GM18520 (cell line): ENCODE data around the gene BANP.
"Not testable (repeated sequence)": the region's sequence is repeated elsewhere in the genome, so short reads cannot be mapped to it uniquely, and the experiment has no call there.

ENCODE experiments used
- ATAC-seq: cut with Tn5 transposase; IDR thresholded peaks from one replicate; pipeline ENCODE4 v1.9.1; 2021; ENCODE audit not compliant: unreplicated experiment

Gene BANP

GRCh38 chr16:88013766-88014251 lies 62.6 kb downstream of the BANP start:
- no peak for ATAC-seq

- no peak for ATAC-seq
Observed at GRCh38 chr16:88014252-88014781, 63.1 kb downstream of the BANP start.

- no peak for ATAC-seq
Observed at GRCh38 chr16:88014954-88015805, 63.9 kb downstream of the BANP start.

GRCh38 chr16:88015806-88016140 lies 64.5 kb downstream of the BANP start:
- no peak for ATAC-seq

- not testable (repeated sequence) for ATAC-seq
Observed at GRCh38 chr16:88016386-88016785, 65.2 kb downstream of the BANP start.

GRCh38 chr16:88016964-88017363 lies 65.7 kb downstream of the BANP start:
- ATAC-seq = no peak

GRCh38 chr16:88017587-88018101 lies 66.4 kb downstream of the BANP start:
- no peak for ATAC-seq

GRCh38 chr16:88018382-88018781 lies 67.1 kb downstream of the BANP start:
- not testable (repeated sequence) for ATAC-seq

- ATAC-seq = not testable (repeated sequence)
Observed at GRCh38 chr16:88019041-88019820, 68.0 kb downstream of the BANP start.

- no peak for ATAC-seq
Observed at GRCh38 chr16:88019821-88020515, 68.7 kb downstream of the BANP start.

GRCh38 chr16:88020516-88020885 lies 69.3 kb downstream of the BANP start:
- no peak for ATAC-seq

- ATAC-seq = not testable (repeated sequence)
Observed at GRCh38 chr16:88021041-88021970, 70.1 kb downstream of the BANP start.

- ATAC-seq = no peak
Observed at GRCh38 chr16:88022076-88023042, 71.1 kb downstream of the BANP start.

GRCh38 chr16:88023366-88023765 lies 72.1 kb downstream of the BANP start:
- ATAC-seq = no peak

GRCh38 chr16:88023786-88024185 lies 72.6 kb downstream of the BANP start:
- ATAC-seq = no peak

- ATAC-seq = not testable (repeated sequence)
Observed at GRCh38 chr16:88024491-88025085, 73.4 kb downstream of the BANP start.

GRCh38 chr16:88025086-88025492 lies 73.9 kb downstream of the BANP start:
- not testable (repeated sequence) for ATAC-seq

GRCh38 chr16:88025828-88026555 lies 74.8 kb downstream of the BANP start:
- not testable (repeated sequence) for ATAC-seq
